Fibroblast of lung (primary cell): ENCODE results near the gene LTN1. TPM values are rescaled to one million over a fixed set of nuclear protein-coding genes. Genes with fewer than 3 reads are reported as not detected.

Experiments
- DNase-seq, 2 donors: peaks; one replicate each; pipeline versions ENCODE4 v3.0.0 to v3.0.0-alpha.2; 2010; ENCODE audit warnings: low read depth in 2 of 2
- H2AFZ ChIP-seq: 2 replicates; pipeline ENCODE4 v1.5.1; 2012; ENCODE audit warnings: low read length, control low read depth, inconsistent platforms
- H3K27ac ChIP-seq: 2 replicates; pipeline ENCODE4 v1.5.1; 2011; ENCODE audit warnings: low read length, control low read depth; ENCODE audit not compliant: insufficient read depth
- H3K27me3 ChIP-seq: 2 replicates; pipeline ENCODE4 v1.5.1; 2011; ENCODE audit warnings: mild to moderate bottlenecking, low read length; ENCODE audit not compliant: control insufficient read depth, insufficient read depth
- H3K36me3 ChIP-seq: 2 replicates; pipeline ENCODE4 v1.5.1; 2011; ENCODE audit warnings: low read length; ENCODE audit not compliant: control insufficient read depth, insufficient read depth
- H3K4me1 ChIP-seq: 2 replicates; pipeline ENCODE4 v1.5.1; 2011; ENCODE audit warnings: low read length; ENCODE audit not compliant: control insufficient read depth, insufficient read depth; ENCODE audit errors: extremely low read depth
- H3K4me2 ChIP-seq: 2 replicates; pipeline ENCODE4 v1.5.1; 2011; ENCODE audit warnings: low read length, control low read depth; ENCODE audit not compliant: insufficient read depth; ENCODE audit errors: extremely low read depth
- H3K4me3 ChIP-seq, 4 experiments: fragments of 200-600 bp in 1 of 4; sonication (generic) in 1 of 4; replicated peaks in 1 of 4; 2 replicates each; pipeline ENCODE4 v1.5.1; 2011 to 2016; ENCODE audit warnings: low read length in 4 of 4, low read depth in 3 of 4, mild to moderate bottlenecking in 3 of 4, control low read depth in 2 of 4, inconsistent platforms in 1 of 4, mixed read lengths in 1 of 4; ENCODE audit not compliant: insufficient read depth in 1 of 4; ENCODE audit errors: control extremely low read depth in 1 of 4
- H3K79me2 ChIP-seq: 2 replicates; pipeline ENCODE4 v1.5.1; 2012; ENCODE audit warnings: mild to moderate bottlenecking, low read length, inconsistent platforms; ENCODE audit not compliant: control insufficient read depth, insufficient read depth
- H3K9ac ChIP-seq: 2 replicates; pipeline ENCODE4 v1.5.1; 2011; ENCODE audit warnings: mild to moderate bottlenecking, low read length, control low read depth; ENCODE audit not compliant: insufficient read depth
- H3K9me3 ChIP-seq: 2 replicates; pipeline ENCODE4 v1.5.1; 2012; ENCODE audit warnings: low read depth, low read length; ENCODE audit not compliant: control insufficient read depth, insufficient read depth
- H4K20me1 ChIP-seq: 2 replicates; pipeline ENCODE4 v1.5.1; 2011; ENCODE audit warnings: low read length; ENCODE audit not compliant: control insufficient read depth, insufficient read depth; ENCODE audit errors: extremely low read depth
- EZH2 ChIP-seq: IDR thresholded peaks from 2 replicates; pipeline ENCODE4 v1.5.1; 2012; ENCODE audit warnings: low read length, control low read depth, mild to moderate bottlenecking; ENCODE audit errors: missing control alignments
- polyA plus RNA-seq, 2 donors: library from polyadenylated mRNA; depleted of rRNA in 1 of 2; stranded (reverse) in 1 of 2; unstranded in 1 of 2; fragments of >200 nt; gene quantifications; 2 replicates each; pipeline ENCODE4 v1.2.1, GENCODE V29; 2011 to 2012; ENCODE audit warnings: missing spikeins in 1 of 2
- total RNA-seq: library from RNA; depleted of rRNA; stranded (reverse); fragments of >200 nt; gene quantifications from 2 replicates; pipeline ENCODE4 v1.2.1, GENCODE V29; 2014
- TF ChIP-seq, protein P1 (sequence below), 2 donors: IDR thresholded peaks in 1 of 2; conservative IDR thresholded peaks in 1 of 2; 1 replicate in 1 of 2; 2 replicates in 1 of 2; pipeline ENCODE4 v1.5.1; 2011 to 2012; ENCODE audit warnings: low read length in 2 of 2, control low read depth in 1 of 2, inconsistent platforms in 1 of 2, low read depth in 1 of 2, mild to moderate bottlenecking in 1 of 2

The LTN1 gene
- total and polyA plus RNA-seq, 2 donors (not counting 1 experiment from before 2014, with no cell fraction given), result 12.6 to 22.3 TPM

DNA sequence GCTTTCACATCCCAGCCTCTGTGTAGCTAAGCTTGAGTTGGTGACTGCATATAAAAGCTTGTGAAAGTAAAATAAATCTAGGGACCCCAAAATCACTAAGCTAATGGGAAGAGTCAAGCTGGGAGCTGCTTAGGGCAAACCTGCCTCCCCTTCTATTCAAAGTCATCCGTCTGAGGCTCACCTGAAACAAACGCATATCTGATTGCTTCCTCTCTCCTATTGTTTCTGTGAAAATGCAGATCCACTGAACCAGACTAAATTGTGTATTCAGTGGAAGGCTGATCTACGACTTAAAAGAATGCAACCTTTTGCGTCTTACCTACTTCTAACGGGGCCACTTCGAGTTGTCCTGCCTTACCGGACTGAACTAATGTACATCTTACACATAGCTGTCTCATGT, 70.3 kb downstream of the LTN1 start:
- H3K4me1 ChIP-seq, result no peaks in the 10 kb centered on the region
- no peaks in the 10 kb centered on the region for H3K9me3 ChIP-seq
- H3K9ac ChIP-seq, result no peak overlapping the region
- no peaks in the 10 kb centered on the region for H3K36me3 ChIP-seq
- no peak for TF ChIP-seq EZH2
- TF ChIP-seq, protein P1, sequence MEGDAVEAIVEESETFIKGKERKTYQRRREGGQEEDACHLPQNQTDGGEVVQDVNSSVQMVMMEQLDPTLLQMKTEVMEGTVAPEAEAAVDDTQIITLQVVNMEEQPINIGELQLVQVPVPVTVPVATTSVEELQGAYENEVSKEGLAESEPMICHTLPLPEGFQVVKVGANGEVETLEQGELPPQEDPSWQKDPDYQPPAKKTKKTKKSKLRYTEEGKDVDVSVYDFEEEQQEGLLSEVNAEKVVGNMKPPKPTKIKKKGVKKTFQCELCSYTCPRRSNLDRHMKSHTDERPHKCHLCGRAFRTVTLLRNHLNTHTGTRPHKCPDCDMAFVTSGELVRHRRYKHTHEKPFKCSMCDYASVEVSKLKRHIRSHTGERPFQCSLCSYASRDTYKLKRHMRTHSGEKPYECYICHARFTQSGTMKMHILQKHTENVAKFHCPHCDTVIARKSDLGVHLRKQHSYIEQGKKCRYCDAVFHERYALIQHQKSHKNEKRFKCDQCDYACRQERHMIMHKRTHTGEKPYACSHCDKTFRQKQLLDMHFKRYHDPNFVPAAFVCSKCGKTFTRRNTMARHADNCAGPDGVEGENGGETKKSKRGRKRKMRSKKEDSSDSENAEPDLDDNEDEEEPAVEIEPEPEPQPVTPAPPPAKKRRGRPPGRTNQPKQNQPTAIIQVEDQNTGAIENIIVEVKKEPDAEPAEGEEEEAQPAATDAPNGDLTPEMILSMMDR (conservative IDR thresholded peaks at IDR 0.05 in 1 of 2, IDR thresholded peaks at IDR 0.05 in 1 of 2; ENCODE audit: low read depth in 1 of 2, low read length in 2 of 2), result no peak
- no peaks in the 10 kb centered on the region for H3K27me3 ChIP-seq
- H4K20me1 ChIP-seq, result no peaks in the 10 kb centered on the region
- no peaks in the 10 kb centered on the region for H3K79me2 ChIP-seq
- H3K4me3 ChIP-seq, result no peak overlapping the region
- DNase-seq, result no peak
- no peak overlapping the region for H2AFZ ChIP-seq
- no peak overlapping the region for H3K27ac ChIP-seq
- no peak overlapping the region for H3K4me2 ChIP-seq

DNA sequence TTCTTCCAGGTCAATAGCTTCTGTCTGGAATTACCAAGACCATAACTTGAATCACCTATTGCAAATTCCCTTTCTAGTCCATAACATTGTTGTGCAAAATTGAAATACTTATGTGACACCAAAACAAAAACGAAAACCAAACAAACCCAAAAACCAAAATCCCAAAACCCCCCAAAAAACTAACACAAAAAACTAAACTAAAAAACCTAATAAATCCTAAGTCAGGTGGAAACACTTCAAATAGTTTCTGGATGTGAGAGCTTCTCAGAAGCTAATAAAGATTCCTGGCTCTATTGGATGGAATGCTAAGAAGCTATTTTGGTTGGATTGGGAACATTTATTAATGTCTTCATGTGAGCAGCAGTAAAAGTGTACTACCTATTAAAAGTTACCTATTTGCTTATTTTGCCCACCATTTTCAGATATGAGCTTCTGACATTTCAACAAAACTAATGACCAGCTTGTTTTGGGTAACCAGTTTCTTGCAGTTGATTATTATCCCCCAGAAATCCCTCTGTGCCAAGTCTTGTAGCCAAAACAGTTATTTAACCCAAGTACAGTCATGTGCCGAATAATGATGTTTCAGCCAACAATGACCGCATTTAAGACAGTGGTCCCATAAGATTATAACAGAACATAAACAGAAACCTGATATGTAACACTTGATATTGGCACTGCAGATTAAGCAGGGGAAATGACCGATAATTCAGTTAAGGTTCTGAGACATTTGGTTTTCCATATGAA, 76.4 kb downstream of the LTN1 start:
- DNase-seq, result no peak
- no peak for TF ChIP-seq EZH2
- TF ChIP-seq, protein P1 (conservative IDR thresholded peaks at IDR 0.05 in 1 of 2, IDR thresholded peaks at IDR 0.05 in 1 of 2; ENCODE audit: low read depth in 1 of 2, low read length in 2 of 2), result no peak

DNA sequence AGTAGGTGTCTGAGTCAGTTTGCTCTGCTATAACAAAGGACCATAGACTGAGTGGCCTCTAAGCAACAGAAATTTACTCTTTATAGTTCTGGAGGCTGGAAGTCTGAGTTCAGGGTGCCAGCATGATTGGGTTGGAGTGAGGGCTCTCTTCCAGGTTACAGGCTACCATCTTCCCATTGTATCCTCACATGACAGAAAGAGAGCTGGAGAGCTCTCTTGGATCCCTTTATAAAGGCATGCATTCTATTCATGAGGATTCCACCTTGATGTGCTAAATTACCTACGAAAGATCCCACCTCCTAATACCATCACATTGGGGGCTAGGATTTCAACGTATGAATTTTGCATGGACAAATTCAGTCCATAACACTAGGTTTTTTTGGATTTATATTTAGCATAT, 79.6 kb downstream of the LTN1 start:
- Histone ChIP-seq H2AFZ (no peak overlapping the region), H3K27me3 (no peaks in the 10 kb centered on the region), H4K20me1 (no peaks in the 10 kb centered on the region), H3K4me3 (no peak overlapping the region), H3K27ac (no peak overlapping the region), H3K36me3 (no peaks in the 10 kb centered on the region), H3K9me3 (no peaks in the 10 kb centered on the region), H3K79me2 (no peaks in the 10 kb centered on the region), H3K4me1 (no peaks in the 10 kb centered on the region), H3K4me2 (no peak overlapping the region), H3K9ac (no peak overlapping the region)
- TF ChIP-seq, protein P1 (conservative IDR thresholded peaks at IDR 0.05 in 1 of 2, IDR thresholded peaks at IDR 0.05 in 1 of 2; ENCODE audit: low read depth in 1 of 2, low read length in 2 of 2), result no peak
- TF ChIP-seq EZH2, result no peak
- DNase-seq, result no peak

More for the DNA sequence above, 76.4 kb downstream of the LTN1 start:
- Histone ChIP-seq H3K27me3 (no peaks in the 10 kb centered on the region), H3K79me2 (no peaks in the 10 kb centered on the region), H4K20me1 (no peaks in the 10 kb centered on the region), H3K9me3 (no peaks in the 10 kb centered on the region), H3K36me3 (no peaks in the 10 kb centered on the region), H3K4me2 (no peak overlapping the region), H3K4me1 (no peaks in the 10 kb centered on the region), H3K9ac (no peak overlapping the region), H3K27ac (no peak overlapping the region), H3K4me3 (no peak overlapping the region), H2AFZ (no peak overlapping the region)
